GM19438 (cell line): ENCODE results near the gene UBAP2L.
"Not testable (repeated sequence)": the region's sequence is repeated elsewhere in the genome, so short reads cannot be mapped to it uniquely, and the experiment has no call there.

Experiments used
- ATAC-seq: cut with Tn5 transposase; IDR thresholded peaks from one replicate; pipeline ENCODE4 v1.9.1; 2021; ENCODE audit warnings: low read depth; ENCODE audit not compliant: unreplicated experiment

The UBAP2L gene

DNA sequence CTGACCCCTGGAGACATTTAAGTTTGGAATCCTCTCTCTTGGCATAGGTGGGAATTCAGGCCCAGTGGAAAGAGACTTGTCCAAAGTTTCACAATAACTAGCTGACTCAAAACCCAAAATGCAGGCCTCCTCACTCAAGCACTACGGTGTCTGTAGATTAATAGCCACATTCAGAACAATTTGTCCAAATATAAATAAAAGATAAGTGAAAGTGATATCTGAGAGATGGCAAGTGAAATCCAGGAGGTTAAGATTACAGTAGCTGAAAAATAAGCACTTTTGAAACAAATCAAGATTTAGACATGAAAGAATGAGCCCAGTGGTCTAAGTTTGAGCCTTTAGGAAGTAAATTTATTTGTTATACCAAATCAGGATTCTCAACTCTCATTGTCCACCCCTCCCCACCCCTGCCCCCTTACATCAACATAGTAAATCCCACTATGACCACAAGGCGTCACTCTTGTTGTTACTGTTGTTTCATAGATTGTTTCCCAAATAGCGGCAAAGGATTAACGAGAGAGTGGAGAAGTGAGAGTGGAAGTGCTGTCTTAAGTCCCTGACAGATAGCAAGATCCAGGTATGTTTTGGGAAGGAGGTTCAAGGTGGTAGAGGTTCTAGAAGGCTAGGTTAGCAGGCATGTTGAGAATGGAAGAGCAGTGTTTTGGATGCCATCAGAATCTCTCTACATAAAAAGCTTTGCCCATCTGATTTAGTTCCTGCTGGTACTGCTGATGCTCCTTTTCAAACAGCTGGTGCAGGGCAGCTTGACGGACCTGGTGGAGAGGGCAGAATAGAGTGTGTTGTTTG lies 21.8 kb upstream of the UBAP2L start:
- ATAC-seq: no peak

DNA sequence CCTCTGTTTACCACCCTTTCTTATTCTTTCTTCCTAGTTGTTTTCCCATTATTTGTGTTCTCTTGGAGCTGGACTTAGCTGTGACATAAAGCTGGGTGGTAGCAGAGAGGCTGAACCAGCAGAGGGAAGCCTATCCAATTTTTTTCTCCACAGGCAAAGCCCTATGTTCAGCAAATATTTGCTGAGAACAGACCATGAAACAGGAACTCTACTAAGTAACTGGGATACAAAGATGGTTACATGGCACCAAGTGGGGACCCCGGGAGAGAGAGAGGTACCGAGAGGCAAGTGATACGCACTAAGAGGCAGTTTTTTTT lies 21.2 kb upstream of the UBAP2L start:
- no peak for ATAC-seq

DNA sequence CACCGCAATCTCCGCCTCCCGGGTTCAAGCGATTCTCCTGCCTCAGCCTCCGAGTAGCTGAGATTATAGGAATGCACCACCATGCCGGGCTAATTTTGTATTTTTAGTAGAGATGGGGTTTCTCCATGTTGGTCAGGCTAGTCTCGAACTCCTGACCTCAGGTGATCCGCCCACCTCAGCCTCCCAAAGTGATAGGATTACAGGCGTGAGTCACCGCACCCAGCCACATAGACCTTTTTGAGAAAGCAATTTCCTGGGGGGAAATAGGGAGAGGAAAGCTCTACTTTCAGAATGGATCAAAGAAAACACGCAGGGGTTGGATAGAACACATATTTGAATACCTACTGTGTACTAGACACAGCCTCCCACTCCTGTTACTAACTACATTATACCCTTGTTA lies 15.0 kb upstream of the UBAP2L start:
- not testable (repeated sequence) for ATAC-seq

DNA sequence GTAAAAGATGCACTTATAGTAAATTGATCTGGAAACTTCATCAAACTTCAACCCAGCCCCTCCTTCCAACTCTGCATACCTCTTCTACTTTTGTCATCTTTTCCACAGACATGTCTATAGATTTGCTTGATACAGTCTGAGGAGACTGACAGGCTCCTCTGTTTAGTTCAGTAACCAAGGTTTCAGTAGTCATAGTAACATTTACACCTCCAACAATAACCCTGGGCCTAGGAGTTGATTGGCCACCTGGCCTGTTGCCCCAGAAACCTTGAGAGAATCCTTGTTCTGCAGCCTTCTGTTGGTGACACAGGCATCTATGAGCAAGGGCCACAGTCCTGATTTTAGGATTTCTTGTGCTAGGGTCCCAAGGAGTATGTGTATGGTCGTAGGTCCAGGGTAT lies 14.6 kb upstream of the UBAP2L start, which contains the start of gene CFAP141:
Gene CFAP141 (minus strand): TSS at position 138 of the 400 bp plus-strand sequence. CDS start 26 bp downstream, at position 112.
- ATAC-seq: no peak

DNA sequence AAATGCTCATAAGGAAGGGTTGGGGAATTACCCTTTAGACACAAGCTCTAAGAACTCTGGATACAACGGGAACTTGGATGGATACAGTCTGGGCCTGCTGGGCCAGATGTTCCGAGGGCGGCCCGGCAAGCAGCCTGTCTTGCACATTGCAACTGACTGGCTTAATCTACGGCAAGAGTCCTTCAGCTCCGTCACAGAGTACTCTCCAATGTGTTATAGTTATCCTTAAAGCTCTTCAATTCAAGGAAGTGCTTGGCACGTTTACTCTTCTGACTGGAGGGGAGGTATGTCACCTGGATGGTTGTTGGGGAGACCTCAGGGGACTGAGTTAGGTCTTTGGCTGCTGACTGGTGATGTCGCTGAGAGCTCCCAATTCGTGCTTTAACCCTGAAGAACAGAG lies 13.5 kb upstream of the UBAP2L start:
- ATAC-seq: no peak

DNA sequence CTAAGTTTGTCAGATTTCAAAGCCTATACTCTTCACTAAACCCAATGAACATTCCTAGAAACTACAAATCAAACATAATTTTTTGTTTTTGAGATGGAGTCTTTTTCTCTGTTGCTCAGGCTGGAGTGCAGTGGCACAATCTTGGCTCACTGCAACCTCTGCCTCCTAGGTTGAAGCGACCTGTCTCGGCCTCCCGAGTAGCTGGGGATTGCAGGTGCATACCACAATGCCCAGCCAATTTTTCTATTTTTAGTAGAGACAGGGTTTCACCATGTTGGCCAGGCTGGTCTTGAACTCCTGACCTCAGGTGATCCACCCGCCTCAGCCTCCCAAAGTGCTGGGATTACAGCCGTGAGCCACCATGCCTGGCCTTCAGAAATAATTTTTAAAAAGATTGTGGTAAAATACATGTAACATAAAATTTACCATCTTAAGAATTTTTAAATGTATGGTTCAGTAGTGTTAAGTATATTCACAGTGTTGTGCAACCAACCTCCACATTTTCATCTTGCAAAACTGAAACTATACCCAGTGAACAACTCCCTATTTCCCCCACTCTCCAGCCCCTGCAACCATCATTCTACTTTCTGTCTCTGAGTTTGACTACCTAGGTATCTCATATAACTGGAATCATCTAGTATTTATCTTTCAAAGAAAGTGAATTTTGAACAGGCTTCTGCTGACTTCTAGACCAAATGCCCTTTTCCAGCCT lies 11.9 kb upstream of the UBAP2L start:
- no peak for ATAC-seq

DNA sequence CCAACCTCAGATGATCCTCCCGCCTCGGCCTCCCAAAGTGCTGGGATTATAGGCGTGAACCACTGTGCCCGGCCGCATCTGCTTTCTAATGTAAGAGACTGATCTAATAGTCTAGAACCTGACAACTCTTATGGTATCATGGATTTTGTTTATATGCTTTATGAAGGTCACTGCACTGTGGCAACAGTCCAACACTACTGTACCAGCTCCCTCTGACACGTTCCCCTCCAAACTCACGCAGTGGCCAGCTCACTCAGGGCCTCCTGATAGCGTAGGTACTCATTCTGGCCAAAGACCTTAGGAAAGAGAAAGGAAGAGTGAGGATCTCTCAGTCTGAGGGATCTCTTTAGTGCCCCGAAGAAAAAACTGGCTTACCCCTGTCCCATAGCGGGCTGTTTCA lies 8.7 kb upstream of the UBAP2L start:
- no peak for ATAC-seq

DNA sequence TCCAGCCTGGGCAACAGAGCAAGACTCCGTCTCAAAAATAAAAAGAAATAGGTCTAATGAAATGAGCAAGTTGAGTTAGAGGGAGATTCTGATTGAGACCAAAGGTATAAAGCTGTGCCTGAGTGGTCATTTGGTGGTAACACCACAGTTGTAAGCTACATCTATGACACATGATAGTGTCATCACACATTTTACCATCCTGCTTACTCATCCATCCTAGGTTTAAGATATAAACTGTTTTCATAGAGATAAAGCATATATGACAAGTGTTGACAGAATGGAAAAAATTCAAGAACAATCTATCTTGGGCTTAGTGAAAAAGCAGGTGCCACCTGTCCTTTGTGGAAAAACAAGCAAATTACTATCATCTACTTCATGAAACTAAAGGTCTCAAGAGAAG lies 7.5 kb upstream of the UBAP2L start:
- no peak for ATAC-seq

DNA sequence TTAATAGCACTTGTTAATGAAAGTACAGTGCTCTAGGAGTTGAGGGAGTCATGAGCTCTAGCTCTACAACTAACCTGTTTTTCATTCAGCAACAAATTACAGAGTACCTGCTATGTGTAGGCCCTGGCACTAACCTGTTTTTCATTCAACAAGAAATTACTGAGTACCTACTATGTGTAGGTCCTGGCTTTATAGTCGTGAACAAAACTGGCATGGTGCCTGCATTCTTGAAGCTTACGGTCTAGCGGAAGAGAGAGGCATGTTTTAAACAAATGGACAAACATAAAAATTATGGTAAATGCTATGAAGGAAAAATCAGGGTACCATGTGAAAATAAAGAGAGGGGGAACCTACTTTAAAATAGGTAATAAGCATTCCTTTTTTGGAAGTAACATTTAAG lies 2.2 kb upstream of the UBAP2L start:
- ATAC-seq: no peak

DNA sequence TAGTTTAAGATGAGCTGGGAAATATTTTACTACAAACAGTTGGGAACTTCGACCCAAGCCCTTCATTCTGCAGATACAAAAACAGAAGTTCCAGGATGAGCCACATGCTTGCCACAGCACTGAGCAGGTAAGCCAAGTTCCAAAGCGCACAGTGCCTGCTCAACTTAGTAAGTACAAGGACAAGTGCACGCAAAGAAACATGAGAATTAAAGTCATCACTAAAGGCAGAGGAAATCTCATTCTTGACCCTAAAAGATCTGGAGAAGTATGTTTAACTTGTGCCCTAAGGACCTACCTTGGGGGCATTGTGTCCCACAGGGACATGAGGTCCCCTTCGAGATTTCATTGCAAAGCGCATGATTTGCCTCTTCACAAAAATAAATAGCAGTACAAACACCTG lies 1.2 kb upstream of the UBAP2L start:
- no peak for ATAC-seq

DNA sequence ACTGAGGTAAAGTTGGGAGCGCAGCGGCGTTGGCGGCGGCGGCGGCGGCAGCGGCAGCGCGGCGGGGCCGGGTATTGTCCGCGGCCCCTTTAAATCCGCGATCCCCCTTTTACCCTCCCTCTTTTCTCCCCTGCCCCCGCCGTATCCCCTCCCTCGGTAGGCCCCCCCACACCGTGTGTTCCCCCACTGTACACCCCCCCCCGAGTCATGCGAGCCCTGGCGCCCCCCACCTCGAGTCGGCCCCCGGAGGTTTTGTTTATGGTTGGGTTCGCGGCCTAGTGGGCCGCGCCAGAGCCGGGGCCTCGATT lies 169 bp downstream of the UBAP2L start:
- no peak for ATAC-seq

DNA sequence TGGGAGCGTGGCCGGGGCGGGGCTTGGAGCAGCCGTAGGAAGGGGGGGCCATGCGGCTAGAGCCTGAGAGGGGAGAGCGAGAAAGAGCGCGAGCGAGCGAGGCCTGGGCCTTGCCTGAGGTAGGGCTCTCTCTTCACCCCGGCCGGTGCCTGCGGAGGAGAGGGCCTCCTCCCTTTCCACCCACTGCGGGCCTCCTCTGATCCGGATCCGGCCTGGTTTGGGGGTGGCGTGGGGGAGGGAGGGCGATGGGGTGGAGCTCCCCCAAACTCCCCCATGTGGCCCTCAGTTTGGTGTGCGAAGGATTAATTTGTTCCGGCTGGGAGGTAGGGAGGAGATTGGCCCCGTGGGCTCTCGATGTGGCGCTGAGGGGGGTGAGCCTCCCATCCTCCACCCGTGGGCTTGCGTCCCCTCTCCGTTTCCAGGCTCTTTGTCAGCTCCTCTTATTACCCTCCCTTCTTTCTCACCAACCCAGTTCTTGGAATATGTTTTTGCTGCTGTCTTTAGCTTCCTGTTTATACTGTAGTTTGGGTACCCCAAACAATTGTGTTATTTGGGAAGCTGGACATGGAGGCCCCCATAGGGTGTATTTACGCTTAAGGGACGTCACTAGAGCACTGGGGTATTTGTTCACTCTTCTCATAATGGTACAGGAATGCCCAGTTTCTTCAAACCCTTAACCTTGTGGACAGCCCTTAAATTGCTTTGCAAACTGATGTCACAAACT lies 685 bp downstream of the UBAP2L start:
- ATAC-seq: peak; percentile 10

DNA sequence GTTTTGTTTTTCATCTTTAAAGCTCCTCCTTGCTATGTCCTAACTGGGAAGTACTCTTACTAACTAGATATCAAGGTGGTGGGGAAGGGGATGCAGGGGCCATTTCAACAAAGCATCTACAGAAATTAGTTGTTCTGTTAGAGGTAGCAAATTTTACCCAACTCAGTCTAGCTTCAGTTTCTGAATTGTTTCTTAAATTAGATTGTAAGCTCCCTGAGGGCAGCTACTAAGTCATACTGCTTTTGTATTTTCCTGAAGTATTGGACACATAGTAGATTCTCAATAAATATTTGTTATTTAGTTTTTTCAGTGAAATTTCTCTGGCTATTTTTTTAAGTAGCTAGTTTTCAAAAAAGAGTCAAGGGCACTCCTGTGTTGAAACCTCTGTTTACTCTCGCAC lies 1.8 kb downstream of the UBAP2L start:
- no peak for ATAC-seq

DNA sequence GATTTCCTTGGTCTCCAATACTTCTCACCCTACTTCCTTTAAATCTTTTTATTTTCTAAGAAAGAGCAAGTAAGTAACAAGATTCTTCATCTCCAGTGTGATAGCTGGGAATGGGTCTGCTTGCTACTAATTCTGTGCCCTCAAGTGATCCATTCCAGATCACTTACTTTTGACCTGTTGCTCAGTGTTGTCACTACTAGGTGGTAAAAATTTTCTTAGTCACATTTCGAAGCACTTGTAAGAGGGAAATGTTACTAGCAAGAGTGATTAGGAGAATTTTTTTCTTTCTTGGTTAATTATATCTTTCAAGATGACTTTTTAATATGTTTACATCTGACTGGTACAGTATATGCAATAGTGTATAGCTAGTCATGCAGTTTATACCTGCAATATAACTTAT lies 2.2 kb downstream of the UBAP2L start:
- no peak for ATAC-seq

DNA sequence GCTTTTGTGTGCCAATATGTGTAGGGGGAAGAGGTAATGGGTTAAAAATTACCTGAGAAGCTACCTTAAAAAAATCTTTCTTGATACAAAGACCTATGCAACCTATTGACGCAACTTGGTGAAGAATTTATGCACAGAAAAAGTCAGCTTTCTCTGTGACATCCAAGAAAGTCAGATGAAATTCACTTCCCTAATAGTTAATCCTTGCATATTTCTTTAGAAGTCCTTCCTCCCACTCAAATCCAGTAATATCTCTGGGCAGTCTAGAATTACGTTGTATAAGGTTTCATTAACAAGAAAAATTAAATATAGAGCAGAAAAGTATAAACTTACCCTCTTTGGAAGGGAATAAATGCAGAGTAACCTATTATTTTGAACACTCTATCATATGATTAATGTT lies 2.9 kb downstream of the UBAP2L start:
- ATAC-seq: no peak

DNA sequence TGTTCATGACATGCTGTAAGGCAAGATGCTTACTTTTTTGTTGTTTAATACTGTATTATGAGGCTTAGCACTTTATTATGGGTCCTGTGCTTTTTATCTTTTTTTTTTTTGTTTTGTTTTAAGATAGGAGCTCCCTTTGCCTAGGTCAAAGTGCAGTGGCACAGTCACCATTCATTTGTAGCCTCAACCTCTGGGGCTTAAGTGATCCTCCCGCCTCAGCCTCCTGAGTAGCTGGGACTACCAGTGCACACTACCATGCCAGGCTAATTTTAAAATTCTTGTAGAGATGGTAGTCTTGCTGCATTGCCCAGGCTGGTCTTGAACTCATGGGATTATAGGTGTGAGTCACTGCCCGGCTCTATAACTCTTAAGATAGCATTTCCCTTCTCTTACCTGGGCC lies 4.6 kb downstream of the UBAP2L start:
- no peak for ATAC-seq

DNA sequence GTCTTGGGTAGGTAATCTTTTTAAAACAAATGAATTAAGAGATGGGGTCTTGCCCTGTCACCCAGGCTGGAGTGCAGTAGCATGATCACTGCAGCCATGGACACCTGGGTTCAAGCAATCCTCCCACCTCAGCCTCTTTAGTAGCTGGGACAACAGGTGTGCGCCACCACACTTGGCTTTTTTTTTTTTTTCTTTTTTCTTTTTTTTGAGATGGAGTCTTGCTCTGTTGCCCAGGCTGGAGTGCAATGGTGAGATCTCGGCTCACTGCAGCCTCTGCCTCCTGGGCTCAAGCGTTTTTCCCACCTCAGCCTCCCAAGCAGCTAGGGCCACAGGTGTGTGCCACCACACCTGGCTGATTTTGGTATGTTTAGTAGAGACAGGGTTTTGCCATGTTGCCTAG lies 10.4 kb downstream of the UBAP2L start:
- not testable (repeated sequence) for ATAC-seq

DNA sequence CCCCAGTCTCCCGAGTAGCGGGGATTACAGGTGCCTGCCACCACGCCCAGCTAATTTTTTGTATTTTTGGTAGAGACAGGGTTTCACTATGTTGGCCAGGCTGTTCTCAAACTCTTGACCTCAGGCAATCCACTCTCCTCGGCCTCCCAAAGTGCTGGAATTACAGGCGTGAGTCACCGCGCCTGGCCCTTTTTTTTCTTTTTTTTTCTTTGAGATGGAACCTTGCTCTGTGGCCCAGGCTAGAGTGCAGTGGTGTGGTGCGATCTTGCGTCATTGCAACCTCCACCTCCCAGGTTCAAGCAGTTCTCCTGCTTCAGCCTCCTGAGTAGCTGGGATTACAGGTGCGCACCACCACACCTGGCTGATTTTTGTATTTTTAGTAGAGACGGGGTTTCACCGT lies 12.4 kb downstream of the UBAP2L start:
- not testable (repeated sequence) for ATAC-seq

DNA sequence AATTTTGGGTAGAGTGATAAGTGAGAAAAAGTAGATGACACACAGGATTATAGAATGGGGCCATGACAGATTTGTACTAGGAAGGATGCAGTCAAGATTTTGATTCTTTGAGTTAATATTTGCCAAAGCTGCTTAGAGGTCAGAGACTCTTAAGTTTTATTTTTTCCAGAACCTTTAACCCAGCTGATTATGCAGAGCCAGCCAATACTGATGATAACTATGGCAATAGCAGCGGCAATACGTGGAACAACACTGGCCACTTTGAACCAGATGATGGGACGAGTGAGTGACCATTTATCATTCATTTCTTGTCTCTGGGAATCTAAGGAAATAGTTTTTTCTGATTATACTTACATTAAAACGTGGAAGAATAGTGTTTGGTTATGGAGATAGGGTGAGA lies 16.1 kb downstream of the UBAP2L start:
- no peak for ATAC-seq

DNA sequence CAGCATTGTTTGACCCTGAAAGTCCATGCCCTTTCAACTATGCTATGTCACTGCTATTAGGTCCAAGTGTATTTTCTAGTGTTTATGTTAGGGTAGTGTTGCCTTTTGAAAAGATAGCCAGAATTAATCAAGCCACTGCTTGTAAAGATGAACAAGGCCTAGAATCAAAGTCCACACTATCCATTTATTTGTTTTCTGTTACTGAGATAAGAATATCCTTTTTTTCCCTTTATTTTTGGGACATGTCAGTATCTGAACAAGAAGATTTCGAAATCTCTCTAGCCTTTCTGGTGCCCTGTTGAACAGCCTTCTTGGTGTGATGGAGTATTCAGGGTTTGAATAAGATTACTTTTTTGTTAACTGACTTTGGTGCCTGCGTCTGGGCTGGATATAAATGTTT lies 16.7 kb downstream of the UBAP2L start:
- ATAC-seq: no peak

DNA sequence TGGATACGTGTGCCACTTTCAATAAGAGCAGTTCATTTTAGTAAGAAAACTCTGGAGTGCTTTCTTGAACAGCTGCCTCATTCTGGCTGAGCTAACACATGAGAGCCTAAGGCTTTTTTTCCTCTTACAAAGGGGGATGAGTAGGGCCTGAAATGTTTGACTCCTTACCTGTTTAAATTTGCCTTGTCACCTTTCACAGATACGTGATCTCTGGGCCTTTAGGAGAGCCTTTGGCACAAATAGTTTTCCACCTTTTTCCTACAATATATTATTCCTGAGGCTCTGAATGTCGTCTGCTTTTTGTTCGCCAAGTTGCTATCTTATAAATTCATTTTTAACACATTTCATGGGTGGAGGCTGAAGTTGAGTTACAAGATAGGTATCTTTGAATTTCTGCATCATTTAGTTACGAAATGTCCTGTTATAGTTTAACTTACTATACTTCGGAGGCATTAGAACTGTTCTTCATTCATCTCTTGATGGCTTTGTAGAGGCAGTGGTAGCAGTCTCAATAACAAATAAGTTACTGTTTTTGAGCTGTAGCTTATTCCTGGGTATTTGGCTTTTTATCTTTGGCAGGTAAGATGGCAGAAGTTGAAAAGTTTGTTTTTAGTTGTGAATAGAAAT lies 17.2 kb downstream of the UBAP2L start:
- no peak for ATAC-seq
